OCI-M2 (cell line): Measurements from ENCODE around the gene TRAF2.

Experiments used
- DNase-seq: peaks from one replicate; lab custom pipeline; 2025; ENCODE audit not compliant: unreplicated experiment; lab: John Stamatoyannopoulos, UW

Gene TRAF2

GRCh38 chr9:136930014-136930413 is 43.7 kb downstream of the TRAF2 start:
- DNase-seq: no peak

GRCh38 chr9:136931611-136932130 is 45.4 kb downstream of the TRAF2 start:
- DNase-seq: no peak

DNA sequence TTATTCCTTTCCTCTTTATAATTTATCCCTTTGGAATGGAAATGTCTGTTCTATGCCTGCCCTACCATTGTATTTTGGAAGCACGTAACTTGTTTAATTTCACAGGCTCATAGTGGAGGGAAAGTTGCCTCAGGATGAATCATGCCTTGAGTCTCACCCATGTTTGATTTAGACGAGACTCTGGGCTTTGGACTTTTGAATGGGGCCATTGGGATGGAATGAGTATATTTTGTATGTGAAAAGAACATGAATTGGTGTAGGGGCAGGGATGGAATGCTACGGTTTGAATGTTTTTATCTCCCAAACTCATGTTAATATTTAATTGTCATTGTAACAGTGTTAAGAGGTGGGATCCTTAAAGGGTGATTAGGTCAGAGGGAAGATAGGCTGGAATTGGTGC is 48.0 kb downstream of the TRAF2 start:
- DNase-seq: no peak

GRCh38 chr9:136935651-136936050 is 49.3 kb downstream of the TRAF2 start:
- DNase-seq: no peak

DNA sequence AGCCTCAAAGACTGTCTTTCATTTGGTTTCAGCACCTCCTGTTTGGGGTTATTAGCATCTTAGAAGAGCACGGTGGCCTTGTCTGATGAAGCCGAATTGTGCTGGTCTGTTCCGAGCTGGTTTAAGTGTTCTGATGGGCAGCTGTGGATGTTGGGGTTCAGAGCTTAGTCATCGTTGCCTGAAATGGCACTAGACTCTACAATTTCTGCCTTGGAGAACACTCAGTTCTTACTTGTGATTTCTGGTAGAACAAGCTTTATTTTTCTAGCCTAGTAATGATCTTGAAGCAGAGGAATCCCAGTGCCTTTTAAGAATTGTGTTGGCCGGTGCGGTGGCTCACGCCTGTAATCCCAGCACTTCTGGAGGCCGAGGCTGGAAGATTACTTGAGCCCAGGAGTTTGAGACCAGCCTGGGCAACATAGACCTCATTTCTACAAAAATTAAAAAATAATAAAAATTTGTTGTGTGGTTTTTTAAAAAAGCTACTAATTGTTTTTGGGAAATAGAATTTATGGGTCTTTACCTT is 50.4 kb downstream of the TRAF2 start:
- DNase-seq: no peak

DNA sequence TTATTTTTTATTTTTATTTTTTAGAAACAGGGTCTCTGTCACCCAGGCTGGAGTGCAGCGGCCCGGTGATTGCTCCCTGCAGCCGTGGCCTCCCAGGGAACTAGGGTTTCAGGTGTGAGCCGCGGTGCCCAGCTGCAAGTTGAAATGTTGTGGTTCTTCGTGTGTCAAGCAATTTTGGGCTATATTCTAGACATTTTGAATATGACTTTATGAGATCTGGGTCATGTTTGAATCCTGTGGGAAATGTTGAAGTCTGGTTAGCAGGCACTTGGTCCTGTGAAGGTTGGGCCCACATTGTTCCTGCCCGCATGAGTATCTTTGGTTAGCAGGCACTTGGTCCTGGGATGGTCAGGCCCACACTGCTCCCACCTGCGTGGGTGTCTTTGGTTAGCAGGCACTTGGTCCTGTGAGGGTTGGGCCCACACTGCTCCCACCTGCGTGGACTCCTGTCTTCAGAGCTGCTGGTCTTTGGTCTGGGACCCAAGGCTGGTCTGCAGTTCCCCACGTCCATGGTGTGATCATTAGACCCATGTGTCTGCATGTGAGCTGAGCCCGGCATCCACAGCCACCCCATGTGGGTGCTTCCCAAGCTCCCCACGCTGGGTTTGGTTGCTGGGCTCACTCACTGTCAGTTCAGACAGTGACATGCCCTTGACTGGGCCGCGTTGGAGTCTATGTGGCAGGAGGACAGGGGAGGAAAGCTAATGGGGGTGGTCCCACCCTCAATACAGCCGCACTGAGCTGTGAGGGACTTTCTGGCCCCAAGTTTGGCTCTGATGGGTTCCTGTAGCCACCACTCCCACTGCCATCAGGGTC is 51.1 kb downstream of the TRAF2 start:
- DNase-seq: no peak

DNA sequence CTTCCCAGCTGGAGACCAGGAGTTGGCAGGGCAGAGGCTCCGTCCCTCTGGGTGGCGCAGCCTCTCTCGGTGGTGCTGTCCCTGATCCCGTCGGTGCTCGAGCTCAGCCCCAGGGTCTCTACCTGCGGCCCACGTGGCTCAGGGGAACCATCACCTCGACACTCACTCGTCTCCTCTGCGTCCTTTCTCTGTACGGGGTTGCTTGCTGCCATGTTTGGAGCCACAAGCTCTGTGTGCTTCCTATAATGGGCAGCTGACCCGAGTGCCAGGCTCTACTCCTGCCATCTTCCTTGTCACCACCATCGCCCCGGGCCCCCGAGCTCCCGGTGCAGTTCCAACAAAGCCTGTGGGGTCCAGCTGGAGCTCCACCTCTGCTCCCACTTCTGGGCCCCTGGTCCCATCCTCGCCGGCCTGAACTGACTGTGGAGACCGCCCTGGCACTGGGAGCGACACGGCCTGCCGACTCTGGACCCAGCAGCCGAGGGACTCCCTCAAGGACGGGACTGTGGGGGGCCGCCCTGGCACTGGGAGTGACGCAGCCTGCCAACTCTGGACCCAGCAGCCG is 53.2 kb downstream of the TRAF2 start:
- no peak for DNase-seq

DNA sequence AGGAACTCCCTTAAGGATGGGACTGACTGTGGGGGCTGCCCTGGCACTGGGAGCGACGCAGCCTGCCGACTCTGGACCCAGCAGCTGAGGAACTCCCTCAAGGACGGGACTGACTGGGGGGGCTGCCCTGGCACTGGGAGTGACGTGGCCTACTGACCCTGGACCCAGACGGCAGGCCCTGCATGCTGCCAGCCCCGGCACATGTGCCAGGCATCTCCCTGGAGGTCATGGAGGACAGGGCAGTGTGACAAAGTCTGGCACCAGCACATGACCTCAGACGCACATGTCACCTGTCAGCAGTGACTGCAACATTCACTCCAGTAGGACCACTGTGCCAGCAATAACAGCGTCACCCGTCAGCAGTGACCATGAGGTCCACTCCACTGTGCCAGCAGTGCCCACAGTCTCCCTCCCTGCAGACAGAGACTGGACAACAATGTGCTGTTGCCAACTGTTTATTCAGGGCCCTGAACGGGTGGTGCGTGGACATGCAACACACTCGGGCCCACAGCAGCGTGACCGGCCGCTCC is 53.7 kb downstream of the TRAF2 start:
- DNase-seq: no peak

- DNase-seq: no peak
Observed at GRCh38 chr9:136940526-136941230, 54.4 kb downstream of the TRAF2 start.

- no peak for DNase-seq
Observed at GRCh38 chr9:136941231-136942111, 55.2 kb downstream of the TRAF2 start.

DNA sequence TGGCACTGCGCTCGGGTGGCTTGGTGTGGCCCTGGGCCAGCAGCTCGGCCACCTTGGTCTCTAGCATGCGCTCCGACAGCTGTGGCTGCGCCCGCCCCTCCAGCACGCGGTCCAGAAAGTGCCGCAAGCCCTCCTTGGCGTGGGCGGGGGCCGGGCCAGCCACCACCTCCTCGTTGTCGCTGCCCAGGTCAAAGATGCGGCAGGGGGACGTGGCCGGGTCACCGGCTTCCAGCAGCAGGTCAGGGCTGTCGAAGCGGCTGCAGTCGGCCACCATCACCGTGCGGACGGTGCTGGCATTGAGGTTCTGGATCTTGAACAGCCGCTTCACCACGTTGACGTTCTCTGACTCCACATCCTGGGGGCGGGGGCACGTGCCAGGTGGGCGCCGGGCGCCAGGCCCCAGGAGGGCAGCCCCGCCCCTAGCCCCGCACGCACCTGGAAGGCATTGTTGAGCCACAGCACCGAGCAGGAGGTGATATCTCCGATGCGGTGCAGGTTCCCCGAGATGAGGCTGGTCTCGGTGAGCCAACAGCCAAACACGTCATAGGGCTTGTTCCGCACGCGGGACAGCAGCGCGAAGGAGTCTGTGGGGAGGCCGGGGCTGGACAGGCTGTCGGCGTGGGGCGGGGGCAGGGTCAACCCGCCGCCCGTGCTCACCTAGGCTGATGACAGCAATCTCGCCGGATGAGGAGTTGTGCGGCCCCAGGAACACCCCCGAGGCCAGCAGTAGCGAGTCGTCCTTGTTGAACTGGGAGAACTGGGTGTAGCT is 56.0 kb downstream of the TRAF2 start:
- no peak for DNase-seq

DNA sequence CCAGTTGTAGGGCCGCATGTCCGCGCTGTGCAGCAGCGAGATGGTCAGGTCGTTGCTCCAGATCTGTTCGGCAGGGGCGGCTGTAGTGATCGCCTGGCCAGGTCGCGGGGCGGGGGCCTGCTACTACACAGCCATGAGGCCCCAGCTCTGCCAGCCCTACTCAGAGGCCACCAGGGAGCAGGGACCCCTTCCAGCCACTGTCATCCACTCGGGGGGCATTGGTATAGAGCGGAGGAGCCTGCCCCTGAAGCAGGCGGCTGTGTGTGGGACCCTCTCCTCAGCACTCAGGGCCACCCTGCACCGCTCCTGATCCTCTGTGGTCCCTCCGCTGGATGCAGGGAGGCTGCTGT is 56.5 kb downstream of the TRAF2 start:
- DNase-seq: no peak

DNA sequence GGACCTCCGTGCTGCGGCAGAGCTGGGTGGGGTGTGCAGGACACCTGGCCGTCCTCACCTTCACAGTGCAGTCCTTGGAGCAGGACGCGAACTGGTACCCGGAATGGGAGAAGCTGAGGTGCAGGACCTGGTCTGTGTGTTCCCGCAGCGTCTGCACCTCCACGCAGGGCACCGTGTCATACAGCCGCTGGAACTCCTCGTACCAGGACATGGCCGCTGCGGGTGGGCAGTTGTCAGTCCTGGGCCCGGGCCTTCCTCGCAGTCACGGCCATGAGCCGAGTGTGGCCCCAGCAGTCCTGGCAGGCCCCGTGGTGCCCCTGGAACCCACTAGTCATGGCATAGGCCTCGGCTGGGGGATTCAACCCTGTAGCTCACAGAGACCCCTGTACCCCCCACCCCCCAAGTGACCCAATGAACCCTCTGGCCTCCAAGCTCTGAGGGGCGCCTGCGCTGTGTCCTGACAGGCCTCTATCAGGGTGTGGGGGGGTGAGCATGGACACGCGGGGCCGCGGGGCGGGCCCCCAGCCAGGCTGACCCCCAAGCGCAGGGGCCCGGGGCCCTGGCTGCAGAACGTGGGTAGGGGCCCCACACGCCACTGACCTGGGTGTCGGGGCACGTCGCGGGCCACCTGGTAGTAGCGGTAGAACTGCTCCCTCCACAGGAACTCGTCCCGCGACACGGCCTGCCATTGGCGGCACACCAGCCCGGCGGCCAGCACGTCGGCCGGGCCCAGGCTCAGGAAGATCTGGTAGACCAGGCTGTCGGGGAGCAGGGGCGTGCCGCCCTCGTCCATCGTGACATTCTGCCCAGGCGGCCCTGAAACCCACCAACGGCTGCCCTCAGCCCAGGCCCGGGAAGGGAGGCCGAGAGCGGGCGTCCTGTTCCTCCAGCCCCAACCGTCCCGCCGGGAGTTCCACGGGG is 57.2 kb downstream of the TRAF2 start:
- DNase-seq: no peak

DNA sequence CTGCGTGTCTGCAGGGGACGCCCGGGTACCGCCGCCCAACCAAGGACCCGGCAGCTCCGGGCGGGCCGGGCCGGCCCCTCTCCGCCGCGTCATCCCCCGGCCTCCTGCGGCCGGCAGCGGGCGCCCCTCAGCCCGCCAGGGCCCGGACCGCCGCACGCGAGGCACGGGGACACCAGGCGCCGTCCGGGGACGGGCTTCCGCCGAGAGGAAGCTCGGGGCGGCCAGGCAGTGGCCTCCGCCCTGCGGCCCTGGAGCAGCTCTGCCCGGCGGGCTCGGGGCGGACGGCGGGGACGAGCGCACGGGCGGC is 57.8 kb downstream of the TRAF2 start:
- no peak for DNase-seq

DNA sequence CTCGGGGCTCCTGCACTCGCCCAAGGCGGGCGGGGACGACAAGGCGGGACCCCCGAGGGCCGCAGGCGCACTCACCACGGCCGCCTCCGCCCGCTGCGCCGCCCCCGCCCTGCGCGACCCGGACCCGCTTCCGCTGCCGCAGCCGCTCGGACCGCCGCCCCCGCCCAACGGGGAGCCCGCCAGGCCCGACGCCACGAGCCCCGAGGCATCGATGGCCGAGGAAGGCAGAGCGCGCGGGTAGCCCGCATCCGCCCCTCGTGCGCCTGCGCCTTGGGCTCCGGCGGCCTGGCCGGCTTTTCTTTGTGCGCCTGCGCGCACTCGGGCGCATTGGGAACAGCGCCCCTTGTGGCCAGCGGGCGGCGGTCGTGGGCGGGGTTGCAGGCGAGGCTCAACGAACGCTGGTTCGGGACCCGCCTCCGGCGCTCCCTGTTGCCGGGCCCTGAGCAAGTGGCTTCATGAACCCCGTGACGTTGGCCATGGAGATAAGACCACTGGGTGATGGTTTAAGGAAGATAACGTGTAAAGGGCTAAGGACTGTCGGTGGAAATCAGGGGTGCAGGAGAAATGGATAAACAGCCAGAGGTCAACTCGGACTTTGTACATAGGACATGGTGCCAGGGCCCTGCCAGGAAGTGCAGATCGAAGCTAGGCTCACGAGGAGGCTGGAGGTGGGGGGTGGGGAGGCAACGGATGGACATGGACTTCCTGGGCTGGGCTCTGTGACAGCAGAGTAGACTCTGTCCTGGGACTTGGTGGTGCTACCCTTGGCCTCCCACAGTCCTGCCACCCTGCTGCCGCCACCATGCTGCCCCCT is 58.4 kb downstream of the TRAF2 start, which contains the start of the genes C8G and FBXW5:
Gene C8G (plus strand): TSS at position 725 of the 814 bp plus-strand sequence. CDS start 78 bp downstream, at position 803.
Gene FBXW5 (minus strand): TSS at position 220 of the 814 bp plus-strand sequence. CDS start 655 bp downstream, outside the sequence.
- DNase-seq: peak; percentile 15

GRCh38 chr9:136945333-136946227 is 59.3 kb downstream of the TRAF2 start:
- no peak for DNase-seq
